Smooth muscle cell (in vitro differentiated cells): ENCODE data around the gene PISD. TPM values are rescaled to one million over a fixed set of nuclear protein-coding genes. Genes with fewer than 3 reads are reported as not detected.

Experiments used
- DNase-seq: peaks from one replicate; lab custom pipeline; 2025; ENCODE audit not compliant: unreplicated experiment; lab: John Stamatoyannopoulos, UW
- H2AFZ ChIP-seq: fragments of 200-600 bp; sonication (generic); 2 replicates; pipeline ENCODE4 v1.6.0; 2016; ENCODE audit warnings: antibody characterized with exemption, low read depth, mild to moderate bottlenecking
- H3F3A ChIP-seq: fragments of 200-600 bp; sonication (generic); 2 replicates; pipeline ENCODE4 v1.6.0; 2017; ENCODE audit warnings: antibody characterized with exemption, low read depth
- H3K27ac ChIP-seq: fragments of 200-600 bp; sonication (generic); 2 replicates; pipeline ENCODE4 v1.5.1; 2016; ENCODE audit warnings: low read depth, mild to moderate bottlenecking
- H3K27me3 ChIP-seq: fragments of 200-600 bp; sonication (generic); 2 replicates; pipeline ENCODE4 v1.6.1; 2016; ENCODE audit warnings: low read depth, mild to moderate bottlenecking
- H3K36me3 ChIP-seq: fragments of 200-600 bp; sonication (generic); 2 replicates; pipeline ENCODE4 v1.5.1; 2016; ENCODE audit warnings: low read depth
- H3K4me1 ChIP-seq: fragments of 200-600 bp; sonication (generic); 2 replicates; pipeline ENCODE4 v1.5.1; 2016; ENCODE audit warnings: low read depth
- H3K4me2 ChIP-seq: fragments of 200-600 bp; sonication (generic); 2 replicates; pipeline ENCODE4 v1.6.0; 2016; ENCODE audit warnings: mild to moderate bottlenecking
- H3K4me3 ChIP-seq: fragments of 200-600 bp; sonication (generic); 2 replicates; pipeline ENCODE4 v1.5.1; 2016; ENCODE audit warnings: mild to moderate bottlenecking
- H3K79me2 ChIP-seq: fragments of 200-600 bp; sonication (generic); 2 replicates; pipeline ENCODE4 v1.6.0; 2016; ENCODE audit warnings: low read depth, mild to moderate bottlenecking
- H3K9ac ChIP-seq: fragments of 200-600 bp; sonication (generic); 2 replicates; pipeline ENCODE4 v1.6.0; 2016; ENCODE audit warnings: low read depth
- H3K9me3 ChIP-seq: fragments of 200-600 bp; sonication (generic); replicated peaks from 2 replicates; pipeline ENCODE4 v1.5.1; 2016; ENCODE audit warnings: low read depth
- H4K20me1 ChIP-seq: fragments of 200-600 bp; sonication (generic); 2 replicates; pipeline ENCODE4 v1.6.0; 2016; ENCODE audit warnings: low read depth
- WGBS: methylation state at CpG from one replicate; pipeline ENCODE4 v1.1.7; 2016; ENCODE audit warnings: low lambda C conversion rate; 5-methylcytosine and 5-hydroxymethylcytosine counted together
- polyA plus RNA-seq: library from polyadenylated mRNA; unstranded; fragments of >200 nt; fragmentation: Nextera tagmentation; extraction: Ambion mirVana; gene quantifications from 2 replicates; pipeline ENCODE4 v1.2.1, GENCODE V29; 2016
- total RNA-seq: library from RNA; depleted of rRNA; stranded (reverse); fragments of >200 nt; gene quantifications from 2 replicates; pipeline ENCODE4 v1.2.3, GENCODE V29; 2014
- TF ChIP-seq, protein P1 (sequence below): fragments of 200-600 bp; sonication (generic); IDR thresholded peaks from 2 replicates; pipeline ENCODE4 v1.5.1; 2017; ENCODE audit warnings: borderline replicate concordance, mild to moderate bottlenecking, antibody characterized with exemption; ENCODE audit not compliant: insufficient read depth, poor library complexity, severe bottlenecking

Gene PISD
- total and polyA plus RNA-seq, 2 experiments from 2014 or later = 15.3 to 31.6 TPM

DNA sequence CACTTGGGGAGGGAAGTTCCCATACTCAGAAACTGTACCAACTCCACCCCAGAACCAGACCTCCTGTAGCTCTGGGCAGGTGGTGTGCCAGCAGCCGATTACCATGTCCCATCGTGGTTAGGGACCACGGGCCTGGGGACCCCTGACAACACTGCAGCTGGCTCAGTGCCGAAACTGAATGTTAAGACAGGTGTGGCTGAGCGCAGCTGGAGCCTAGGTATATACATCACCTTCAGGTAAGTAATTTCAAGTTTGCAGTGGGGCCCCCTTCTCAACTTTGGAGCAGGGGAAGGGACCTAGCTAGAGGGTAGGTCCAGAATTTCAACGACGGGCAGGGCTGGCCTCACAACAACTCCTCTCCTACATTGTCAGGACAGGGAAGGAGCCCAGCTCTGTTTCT lies 20.7 kb upstream of the PISD start:
- Histone ChIP-seq H3K4me2 (no peak overlapping the region), H3K9ac (no peak overlapping the region), H3K27ac (peak overlapping the region; percentile 56)

DNA sequence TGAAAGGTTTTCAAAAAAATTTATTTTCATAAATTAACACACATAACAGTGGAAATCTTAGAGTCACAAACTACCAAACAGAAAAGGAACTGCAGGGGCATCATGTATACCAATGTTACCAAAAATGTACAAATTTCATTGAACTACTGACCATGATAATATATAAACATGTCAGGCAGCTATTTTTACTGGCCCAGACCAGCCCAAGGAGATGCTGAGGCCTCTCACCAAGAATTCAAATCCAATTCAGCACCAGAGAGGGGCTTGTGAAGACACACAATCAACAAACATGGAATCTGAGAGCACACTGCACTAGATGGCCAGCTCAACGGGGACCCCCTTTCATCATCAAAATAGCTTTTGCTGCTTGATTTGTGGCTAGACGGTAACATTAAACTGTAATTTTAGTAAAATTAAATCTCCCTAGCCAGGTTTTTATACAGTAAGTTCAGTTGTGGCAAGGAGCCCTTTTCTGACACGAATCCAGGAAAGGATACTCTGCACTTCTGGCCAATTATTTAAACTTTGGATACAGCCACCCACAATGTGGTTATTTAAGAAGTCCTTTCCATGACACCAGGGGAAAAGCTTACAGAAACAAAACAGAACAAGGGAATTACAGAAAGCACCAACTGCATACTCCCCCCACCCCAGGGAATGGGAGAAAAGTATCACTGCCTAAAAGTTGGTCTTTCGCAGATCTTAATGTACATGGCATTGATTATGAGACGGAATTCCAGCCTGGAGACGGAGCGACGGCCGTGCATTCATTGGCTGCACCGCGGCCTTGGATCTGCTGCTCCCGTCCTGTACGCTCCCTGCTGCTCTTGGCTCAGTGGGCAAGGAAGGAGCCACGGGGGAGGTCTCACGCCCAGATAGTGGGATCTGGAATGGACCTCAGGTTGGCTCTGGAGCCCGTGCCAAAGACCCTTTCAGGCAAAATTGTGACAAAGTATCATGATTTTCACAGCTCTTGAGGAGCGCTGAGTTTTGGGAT lies 19.6 kb upstream of the PISD start:
- Histone ChIP-seq H3K27me3 (no peaks in the 10 kb centered on the region), H3K4me3 (no peak overlapping the region), H3K4me2 (no peak overlapping the region), H3K9ac (no peak overlapping the region), H3F3A (peaks cover 5% of the 10 kb centered on the region), H3K4me1 (no peaks in the 10 kb centered on the region), H3K36me3 (no peaks in the 10 kb centered on the region), H3K9me3 (no peaks in the 10 kb centered on the region), H3K79me2 (no peaks in the 10 kb centered on the region), H2AFZ (no peak overlapping the region), H4K20me1 (no peaks in the 10 kb centered on the region), H3K27ac (peak overlapping the region; percentile 61)
- TF ChIP-seq, protein P1, sequence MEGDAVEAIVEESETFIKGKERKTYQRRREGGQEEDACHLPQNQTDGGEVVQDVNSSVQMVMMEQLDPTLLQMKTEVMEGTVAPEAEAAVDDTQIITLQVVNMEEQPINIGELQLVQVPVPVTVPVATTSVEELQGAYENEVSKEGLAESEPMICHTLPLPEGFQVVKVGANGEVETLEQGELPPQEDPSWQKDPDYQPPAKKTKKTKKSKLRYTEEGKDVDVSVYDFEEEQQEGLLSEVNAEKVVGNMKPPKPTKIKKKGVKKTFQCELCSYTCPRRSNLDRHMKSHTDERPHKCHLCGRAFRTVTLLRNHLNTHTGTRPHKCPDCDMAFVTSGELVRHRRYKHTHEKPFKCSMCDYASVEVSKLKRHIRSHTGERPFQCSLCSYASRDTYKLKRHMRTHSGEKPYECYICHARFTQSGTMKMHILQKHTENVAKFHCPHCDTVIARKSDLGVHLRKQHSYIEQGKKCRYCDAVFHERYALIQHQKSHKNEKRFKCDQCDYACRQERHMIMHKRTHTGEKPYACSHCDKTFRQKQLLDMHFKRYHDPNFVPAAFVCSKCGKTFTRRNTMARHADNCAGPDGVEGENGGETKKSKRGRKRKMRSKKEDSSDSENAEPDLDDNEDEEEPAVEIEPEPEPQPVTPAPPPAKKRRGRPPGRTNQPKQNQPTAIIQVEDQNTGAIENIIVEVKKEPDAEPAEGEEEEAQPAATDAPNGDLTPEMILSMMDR = no peak
- WGBS = 94% methylated on average over 17 of the region's 17 CpGs
- no peak for DNase-seq

More for the DNA sequence above, 20.7 kb upstream of the PISD start:
- TF ChIP-seq, protein P1 = no peak
- H3K4me3 ChIP-seq = no peak overlapping the region
- WGBS = 97% methylated on average over 7 of the region's 7 CpGs
- H3K79me2 ChIP-seq = no peaks in the 10 kb centered on the region
- H3K36me3 ChIP-seq = no peaks in the 10 kb centered on the region
- no peaks in the 10 kb centered on the region for H4K20me1 ChIP-seq
- H3F3A ChIP-seq = peaks cover 5% of the 10 kb centered on the region
- H3K4me1 ChIP-seq = no peaks in the 10 kb centered on the region
- no peaks in the 10 kb centered on the region for H3K27me3 ChIP-seq
- DNase-seq = no peak
- no peak overlapping the region for H2AFZ ChIP-seq
- no peaks in the 10 kb centered on the region for H3K9me3 ChIP-seq

DNA sequence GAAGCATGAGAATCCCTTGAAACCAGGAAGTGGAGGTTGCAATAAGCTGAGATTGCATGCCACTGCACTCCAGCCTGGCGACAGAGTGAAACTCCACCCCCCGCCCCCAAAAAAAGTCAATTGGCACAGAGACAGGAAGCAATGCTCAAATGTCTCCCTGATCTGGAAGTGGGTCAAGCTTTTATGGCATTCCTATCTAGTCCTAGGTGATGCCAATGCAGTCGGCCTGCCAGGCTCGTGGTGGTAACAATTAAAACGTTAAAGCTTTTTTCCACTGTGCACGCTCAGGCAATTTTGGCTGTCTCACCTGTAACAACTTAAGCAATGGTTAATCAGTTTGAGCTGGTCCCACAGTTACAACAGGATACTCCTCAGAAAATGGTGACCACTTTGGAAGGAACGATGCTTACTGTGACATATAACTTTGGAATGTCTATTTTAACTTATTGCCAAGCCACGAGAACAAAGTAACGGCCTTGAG lies 18.9 kb upstream of the PISD start:
- no peaks in the 10 kb centered on the region for H3K79me2 ChIP-seq
- no peaks in the 10 kb centered on the region for H3K36me3 ChIP-seq
- TF ChIP-seq, protein P1 = no peak
- peaks cover 5% of the 10 kb centered on the region for H3F3A ChIP-seq
- H3K27ac ChIP-seq = peak overlapping the region; percentile 61
- no peaks in the 10 kb centered on the region for H3K9me3 ChIP-seq
- H2AFZ ChIP-seq = no peak overlapping the region
- H3K4me3 ChIP-seq = no peak overlapping the region
- no peaks in the 10 kb centered on the region for H3K27me3 ChIP-seq
- no peaks in the 10 kb centered on the region for H3K4me1 ChIP-seq
- H3K4me2 ChIP-seq = no peak overlapping the region
- no peaks in the 10 kb centered on the region for H4K20me1 ChIP-seq
- WGBS = 66% methylated on average over 9 of the region's 9 CpGs
- no peak overlapping the region for H3K9ac ChIP-seq
- DNase-seq = no peak
